Limb (tissue), 2 donors: ENCODE measurements around the gene ESYT2.
"Not testable (repeated sequence)": the region's sequence is repeated elsewhere in the genome, so short reads cannot be mapped to it uniquely, and the experiment has no call there.

Experiments
- DNase-seq, 2 donors: peaks; one replicate each; pipeline ENCODE4 v3.0.0-alpha.2; 2016; ENCODE audit errors: extremely low spot score in 2 of 2

Gene ESYT2

DNA sequence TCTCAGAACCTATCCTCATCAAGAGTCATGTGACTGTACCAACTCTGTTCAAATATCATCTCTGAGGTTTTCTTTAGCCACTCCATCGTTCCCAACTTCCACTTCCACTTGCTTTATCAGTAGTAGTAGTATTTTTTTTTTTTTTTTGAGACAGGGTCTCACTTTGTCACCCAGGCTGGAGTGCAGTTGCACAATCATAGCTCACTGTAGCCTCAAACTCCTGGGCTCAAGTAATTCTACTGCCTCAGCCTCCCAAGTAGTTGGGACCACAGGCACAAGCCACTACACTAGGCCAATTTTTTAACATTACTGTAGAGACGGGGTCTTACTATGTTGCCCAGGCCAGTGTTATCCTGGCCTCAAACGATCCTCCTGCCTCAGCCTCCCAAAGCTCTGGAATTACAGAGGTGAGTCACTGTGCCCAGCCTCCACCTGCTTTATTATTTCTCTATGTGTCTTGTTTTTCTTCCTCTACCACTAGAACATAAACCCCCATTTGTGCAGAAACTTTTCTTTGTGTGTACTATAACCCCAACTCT is 130.6 kb downstream of the ESYT2 start:
- no peak for DNase-seq

GRCh38 chr7:158697597-158697996 is 131.7 kb downstream of the ESYT2 start:
- DNase-seq = not testable (repeated sequence)

DNA sequence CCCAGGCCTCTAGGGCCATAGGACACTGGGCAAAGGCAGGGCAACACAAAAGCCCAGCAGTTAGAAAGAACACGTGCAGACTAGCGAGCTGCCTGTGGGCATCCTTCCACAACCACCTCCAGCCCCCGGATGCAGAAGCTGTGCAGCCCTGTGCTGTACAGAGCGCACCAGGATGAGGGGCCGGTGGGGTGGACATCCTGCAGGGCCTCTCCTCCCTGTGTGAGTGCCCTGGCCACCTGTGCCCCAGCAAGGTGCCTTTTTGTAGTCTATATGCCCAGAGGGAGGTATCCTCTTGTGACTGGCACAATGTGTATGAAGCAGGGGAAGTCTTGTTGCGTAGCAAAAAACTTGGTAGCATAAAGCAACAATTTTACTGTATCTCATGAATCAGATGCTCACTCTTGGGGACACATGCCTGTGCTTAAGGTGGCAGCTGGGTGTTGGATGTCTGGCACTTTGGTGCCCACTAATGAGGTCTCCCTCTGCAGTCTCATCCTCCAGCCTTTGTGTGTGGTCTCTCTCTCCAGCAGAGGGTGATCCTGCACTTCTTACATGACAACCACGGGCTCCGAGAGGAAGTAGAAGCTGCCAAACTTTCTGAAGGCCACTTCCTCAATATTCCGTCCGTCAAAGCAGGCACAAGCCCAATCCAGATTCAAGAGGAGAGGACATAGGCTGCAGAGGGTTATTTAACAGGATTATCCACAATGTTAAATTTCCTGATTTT is 133.4 kb downstream of the ESYT2 start:
- DNase-seq = peak; percentile 25 to 31

DNA sequence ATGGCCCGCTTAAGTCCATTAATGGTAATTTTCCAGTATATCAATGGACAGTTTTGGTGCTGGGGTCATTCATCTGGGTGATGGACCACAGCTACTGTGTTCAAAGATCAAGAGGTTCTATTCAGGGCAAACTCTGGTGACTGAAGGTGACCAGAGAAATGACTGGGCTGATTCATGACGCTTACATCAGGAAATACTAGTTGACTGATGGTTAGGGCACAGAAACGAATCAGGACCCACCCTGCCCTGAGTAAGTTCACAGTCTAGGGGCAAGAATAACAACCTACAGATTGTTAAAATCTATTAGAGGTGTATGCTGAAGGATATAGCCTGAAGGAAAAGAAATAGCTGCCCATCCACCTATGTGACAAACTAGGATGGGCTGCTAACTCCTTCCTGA is 134.3 kb downstream of the ESYT2 start:
- DNase-seq = no peak

- DNase-seq = no peak
Measured at GRCh38 chr7:158694650-158695049, 134.7 kb downstream of the ESYT2 start.

DNA sequence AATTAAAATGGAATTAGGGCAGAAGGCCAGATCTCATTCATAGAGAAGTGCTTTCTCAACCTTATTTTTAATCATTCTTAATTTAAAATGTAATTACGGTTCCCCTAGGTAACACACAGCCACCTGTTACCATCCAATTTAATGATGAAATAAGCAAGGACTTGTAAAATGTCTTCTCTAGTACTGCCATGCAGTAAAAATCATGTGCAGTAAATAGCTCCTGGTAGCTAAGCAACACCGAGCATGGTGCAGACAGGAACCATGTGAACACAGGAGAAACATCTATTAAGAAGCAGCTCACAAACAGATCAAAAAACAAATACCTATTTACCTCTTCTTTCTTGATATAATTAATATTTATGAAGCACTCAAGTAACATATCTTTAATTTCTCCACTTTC is 139.8 kb downstream of the ESYT2 start:
- DNase-seq = no peak

DNA sequence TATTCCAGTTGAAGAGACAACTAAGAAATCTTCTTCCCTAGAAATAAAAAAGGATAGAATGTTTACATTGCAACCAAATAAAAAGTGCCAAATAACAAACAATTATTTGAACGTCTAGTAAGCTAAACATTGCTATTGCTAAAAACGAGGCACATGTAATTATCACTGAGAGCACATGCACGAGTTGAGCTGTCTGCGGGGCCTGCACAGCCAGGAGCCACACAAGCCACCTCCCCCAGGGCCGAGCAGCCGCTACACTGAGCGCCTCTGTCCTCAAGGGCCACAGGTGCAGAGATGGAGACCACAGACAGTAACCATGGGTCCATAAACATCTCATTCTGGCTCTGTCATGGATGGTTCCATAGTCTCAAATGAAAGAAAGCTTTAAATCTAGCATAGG is 141.9 kb downstream of the ESYT2 start:
- DNase-seq = no peak

DNA sequence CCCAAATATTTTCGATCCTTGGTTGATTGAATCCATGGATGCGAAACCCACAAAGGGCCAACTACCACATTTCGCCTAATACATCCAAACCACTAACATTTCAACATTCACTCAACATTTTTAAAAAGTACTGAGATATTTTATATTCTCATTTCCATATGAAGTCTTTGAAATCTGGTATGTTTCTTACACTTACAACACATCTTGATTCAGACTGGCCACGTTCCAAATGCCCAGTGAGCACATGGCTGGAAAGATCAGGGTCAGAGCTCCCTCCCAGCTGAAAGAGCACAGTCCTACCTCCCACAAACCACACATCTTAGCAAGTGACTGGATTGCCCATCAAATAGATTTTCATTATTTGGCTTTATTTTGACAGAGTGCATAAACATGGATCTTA is 143.6 kb downstream of the ESYT2 start:
- DNase-seq = no peak

DNA sequence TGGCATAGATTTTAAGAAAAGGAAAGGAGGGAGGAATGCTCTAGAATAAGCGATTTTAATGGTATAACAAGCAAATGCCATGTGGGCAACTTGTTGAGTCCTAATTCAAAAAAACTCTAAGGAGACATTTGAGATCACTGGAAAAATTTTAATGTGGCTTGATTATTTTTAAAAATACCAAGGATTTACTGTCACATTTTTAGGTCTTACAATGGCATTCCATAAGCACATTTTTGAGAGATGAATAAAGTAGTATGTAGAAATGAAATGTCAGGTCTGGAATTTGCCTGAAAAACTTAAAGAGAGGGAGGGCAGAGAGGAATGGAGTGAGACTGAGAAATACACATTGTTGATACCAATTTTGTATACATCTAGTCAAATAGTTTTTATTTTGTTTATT is 145.0 kb downstream of the ESYT2 start:
- no peak for DNase-seq

- no peak for DNase-seq
Measured at GRCh38 chr7:158683541-158683940, 145.8 kb downstream of the ESYT2 start.

DNA sequence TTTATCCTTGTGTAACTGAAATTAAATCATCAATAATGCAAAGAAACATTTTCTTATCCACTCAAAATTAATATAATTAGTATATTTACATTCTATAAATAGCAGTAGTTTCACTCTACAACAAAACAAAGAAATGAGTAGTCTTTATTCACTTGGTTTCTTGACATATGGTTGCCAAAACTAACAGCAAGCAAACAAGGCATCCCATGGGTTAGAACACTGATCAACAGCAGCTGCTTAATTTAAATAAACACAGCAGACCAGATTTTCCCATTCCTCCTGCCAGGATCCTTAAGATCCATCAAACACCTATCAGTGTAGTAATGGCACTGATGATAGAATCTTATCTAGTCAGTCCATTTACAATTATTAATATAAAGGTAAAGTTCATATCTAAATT is 146.9 kb downstream of the ESYT2 start:
- DNase-seq = no peak
